Eye (tissue), 1 donor: Measurements from ENCODE around the gene ITGA6.
A peak's percentile ranks its signal among the peaks of the same experiment; 100 is the strongest.

Experiments
- DNase-seq: peaks from one replicate; pipeline ENCODE4 v3.0.0-alpha.2; 2015

Gene ITGA6

DNA sequence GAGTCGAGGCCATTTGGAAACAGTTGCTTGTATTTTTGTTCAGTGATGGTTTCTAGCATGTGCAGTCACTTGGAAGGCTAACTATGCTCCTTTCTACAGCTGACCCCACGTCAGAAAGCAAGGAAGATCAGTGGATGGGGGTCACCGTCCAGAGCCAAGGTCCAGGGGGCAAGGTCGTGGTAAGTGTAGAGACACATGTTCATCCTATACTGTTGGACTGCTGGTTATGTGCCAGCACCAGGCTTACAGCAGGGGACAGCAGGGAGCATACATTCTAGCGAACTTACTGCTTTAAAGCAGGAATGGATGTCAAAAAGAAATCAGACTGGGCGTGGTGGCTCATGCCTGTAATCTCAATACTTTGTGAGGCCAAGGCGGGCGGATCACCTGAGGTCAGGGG is 40.0 kb downstream of the ITGA6 start:
- DNase-seq, result no peak

DNA sequence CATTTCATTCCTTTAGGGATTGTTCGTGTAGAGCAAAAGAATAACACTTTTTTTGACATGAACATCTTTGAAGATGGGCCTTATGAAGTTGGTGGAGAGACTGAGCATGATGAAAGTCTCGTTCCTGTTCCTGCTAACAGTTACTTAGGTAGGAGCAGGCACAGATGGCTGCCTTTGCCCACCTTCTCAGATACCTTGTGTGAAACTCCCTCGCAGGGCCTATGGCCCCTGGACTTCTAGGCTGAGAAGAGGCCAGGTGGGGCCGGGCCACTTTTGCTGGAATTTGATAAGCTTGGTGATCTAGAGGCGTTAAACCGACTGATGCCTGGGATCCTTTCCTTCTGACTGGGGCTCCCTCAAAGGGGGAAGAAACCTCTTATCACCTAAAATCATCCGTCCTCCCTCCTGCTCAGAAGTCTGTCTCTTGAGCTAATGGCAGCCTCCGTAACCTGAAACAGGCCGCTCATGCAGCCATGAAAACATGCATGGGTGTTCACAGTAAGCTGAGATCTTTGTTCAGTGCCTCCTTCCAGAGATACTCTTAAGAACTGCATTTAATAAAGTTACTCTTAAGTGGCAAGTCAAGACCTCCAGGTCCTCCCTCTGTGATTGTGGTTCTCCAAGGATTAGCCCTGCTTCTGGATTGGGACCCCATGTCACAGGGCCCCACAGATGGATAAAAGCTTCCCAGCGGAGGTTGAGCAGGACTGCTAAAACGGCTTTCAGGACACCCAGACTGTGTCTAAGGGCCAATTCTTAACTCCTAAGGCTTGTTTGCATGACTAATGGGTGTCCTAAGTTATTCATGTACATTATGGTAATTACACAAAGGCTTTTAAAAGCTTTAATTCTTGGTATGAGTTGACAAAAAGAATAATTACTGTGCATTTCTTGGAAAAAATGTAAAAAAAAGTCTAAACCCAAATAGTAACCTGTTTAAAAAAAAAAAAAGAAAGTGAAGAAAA is 43.9 kb downstream of the ITGA6 start:
- DNase-seq, result no peak

DNA sequence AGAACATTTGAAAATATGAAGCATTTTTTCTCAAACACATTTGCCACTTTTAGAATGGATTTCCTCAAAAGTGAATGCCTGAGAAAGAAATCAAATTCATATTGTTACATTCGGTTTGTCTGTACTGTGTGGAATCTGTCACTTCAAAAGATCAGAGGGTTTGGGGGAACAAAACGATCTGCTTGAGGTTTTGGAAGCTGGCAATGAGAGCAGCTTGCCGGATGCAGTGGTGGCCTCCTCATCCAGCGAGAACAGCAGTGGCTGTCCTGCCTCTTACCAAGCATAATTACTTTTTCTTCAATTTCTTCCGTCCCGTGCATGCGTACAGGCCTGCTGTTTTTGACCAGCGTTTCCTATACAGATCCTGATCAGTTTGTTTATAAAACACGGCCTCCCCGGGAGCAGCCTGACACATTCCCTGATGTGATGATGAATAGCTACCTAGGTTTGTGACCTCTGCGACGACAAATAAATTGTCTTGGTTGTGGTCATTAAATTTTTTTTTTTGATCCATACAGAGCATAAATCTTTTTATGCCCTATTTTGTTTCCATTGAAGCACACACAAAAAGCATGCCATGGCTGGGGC is 45.2 kb downstream of the ITGA6 start:
- no peak for DNase-seq

- DNase-seq, result no peak
Measured at GRCh38 chr2:172473167-172473566, 45.8 kb downstream of the ITGA6 start.

DNA sequence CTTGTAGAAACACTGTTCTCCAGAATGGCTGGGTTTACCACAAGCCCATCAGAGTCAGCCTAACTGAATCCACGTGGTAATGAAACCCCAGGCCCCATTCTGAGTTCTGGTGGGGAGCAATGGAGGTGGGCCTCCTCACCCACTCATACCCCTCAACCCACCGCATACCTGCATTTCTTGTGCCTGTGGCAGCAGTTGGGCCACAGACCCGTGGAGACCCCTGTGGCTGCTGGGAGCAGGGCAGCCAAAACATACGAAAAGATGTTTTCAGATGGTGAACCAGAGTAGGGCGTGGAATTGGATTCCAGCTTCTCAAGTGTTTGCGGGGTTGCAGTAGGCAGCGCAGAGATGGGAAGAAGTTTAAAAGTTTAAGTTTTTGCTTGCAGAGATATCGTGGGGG is 51.0 kb downstream of the ITGA6 start:
- DNase-seq, result no peak

- no peak for DNase-seq
Measured at GRCh38 chr2:172480301-172481218, 53.2 kb downstream of the ITGA6 start.

DNA sequence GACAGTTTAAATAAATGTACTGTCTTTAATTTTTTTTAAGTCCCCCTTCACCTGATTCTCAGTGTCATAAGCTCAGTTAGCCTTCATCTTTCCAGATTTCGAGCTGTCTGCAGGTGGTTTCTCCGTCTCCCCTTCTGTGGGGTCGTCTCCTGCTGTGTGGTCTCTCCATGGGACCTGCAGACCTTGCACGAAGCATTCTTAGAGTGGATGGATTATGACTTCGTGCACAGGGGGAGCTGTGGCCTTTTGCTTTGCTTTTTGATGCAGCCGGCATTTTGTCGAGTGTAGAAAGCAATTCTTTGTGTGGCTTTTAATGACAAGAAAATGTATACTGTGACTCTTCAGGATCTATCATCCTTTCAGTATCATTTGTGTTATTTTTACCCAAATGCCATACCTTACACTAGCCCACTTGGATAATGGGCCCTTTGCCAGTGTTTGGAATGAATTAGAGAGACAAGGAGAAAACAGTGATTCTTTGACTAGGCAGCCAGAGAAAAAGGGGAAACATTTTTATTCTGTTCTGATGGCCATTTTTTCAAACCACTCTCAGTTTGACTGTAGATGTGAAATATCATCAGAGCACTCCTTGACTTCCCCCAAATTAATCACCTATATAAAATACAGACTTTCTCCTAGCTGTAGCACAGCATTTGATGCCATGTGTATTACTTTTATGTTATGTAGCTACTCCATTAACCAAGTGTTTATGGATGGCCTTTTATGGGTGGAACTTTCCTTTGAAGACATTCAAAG is 54.3 kb downstream of the ITGA6 start:
- DNase-seq, result no peak

GRCh38 chr2:172484253-172484652 is 56.9 kb downstream of the ITGA6 start:
- peak; percentile 55 for DNase-seq

DNA sequence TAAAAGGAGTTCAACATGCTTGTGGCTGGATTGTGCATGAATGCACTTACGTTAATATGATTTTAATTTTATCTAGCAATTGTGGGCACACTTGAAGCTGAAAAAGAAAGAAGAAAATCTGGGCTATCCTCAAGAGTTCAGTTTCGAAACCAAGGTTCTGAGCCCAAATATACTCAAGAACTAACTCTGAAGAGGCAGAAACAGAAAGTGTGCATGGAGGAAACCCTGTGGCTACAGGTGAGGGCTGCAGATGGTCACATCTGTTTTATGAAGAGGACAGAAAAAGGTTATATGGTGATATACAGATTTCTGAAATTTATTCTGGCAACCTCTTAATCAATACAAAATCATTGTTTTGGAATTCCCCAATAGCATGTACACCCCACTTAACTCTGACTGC is 57.3 kb downstream of the ITGA6 start:
- no peak for DNase-seq

GRCh38 chr2:172488556-172488955 is 61.2 kb downstream of the ITGA6 start:
- no peak for DNase-seq

DNA sequence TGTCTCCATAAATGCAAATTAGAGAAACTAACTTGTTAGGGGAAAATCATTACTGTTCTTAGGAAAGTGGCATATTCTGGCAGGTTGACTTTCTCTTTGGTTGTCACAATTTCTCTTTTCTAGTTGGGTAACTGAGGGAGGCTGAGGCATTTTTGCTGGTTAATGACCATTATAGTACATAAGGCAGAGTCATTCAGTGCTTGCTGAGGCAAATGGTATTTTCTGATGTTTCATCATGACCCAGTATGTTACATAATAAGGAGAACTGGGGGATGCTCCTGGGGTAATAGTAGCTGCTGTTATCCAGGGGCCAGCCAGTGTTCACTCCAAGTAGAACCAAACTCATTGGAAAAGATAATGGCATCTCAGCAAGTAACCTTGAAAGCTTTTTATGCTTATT is 62.3 kb downstream of the ITGA6 start:
- DNase-seq, result no peak

DNA sequence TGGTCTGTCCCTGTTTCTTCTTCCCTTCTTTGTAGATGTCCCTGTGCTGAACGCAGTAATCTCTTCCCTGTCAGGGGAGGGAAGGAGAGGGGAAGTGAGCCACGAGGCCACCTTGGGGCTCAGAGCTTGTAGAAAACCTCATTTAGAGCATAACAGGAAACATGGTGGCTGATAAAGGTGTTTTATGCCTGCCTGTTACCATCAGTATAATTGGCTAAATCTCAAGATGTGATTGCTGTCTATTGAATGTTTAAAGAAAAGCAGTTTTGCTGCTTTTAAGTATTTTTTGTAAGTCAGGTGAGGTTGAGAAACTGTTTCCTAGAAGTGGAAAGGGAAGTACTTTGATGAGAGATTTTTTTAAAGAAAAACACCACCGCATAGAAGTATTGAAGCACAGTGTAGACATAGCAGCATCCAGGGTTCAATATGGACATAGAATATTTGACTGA is 68.8 kb downstream of the ITGA6 start:
- DNase-seq, result no peak

GRCh38 chr2:172507199-172507598 is 79.8 kb downstream of the ITGA6 start:
- no peak for DNase-seq

GRCh38 chr2:172510088-172510487 is 82.7 kb downstream of the ITGA6 start:
- no peak for DNase-seq

GRCh38 chr2:172510548-172510947 is 83.2 kb downstream of the ITGA6 start:
- DNase-seq, result no peak

DNA sequence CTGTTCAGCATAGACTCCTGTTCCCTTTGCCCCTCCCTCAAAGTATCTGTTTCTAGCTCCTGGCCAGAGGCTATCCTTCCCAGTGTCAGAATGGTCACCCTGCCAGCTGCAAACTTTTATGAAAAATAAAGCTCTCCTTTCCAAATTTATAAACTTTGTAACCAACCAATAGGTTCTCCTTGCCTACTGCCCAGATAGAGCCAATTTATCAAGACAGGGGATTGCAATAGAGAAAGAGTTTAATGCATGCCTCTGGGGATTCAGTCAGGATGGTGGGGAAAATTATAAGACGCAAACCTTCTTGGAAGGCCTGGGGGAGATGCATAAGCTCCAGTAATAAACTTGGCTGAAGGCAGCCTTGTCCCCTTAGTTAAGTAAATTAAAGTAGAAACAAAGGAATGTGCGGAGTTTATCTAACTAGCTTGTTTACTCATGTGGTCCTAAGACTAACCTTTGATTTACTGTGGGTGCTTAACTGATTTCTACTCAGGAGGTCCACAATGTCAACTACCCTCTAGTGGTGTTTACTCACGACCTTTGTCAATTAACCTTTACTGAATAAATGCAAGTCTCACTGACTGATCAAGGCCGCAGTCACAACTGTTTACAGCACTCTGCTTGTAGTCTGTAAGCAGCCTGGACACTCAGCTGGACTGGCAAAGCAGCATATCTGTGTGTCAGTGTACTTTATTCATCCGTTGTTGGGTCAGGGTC is 85.6 kb downstream of the ITGA6 start:
- DNase-seq, result no peak

- no peak for DNase-seq
Measured at GRCh38 chr2:172513524-172513900, 86.1 kb downstream of the ITGA6 start.

GRCh38 chr2:172513935-172514586 is 86.7 kb downstream of the ITGA6 start:
- no peak for DNase-seq

GRCh38 chr2:172516299-172516698 is 88.9 kb downstream of the ITGA6 start:
- no peak for DNase-seq

GRCh38 chr2:172518995-172519394 is 91.6 kb downstream of the ITGA6 start:
- no peak for DNase-seq

GRCh38 chr2:172525601-172526000 is 98.2 kb downstream of the ITGA6 start:
- DNase-seq, result no peak
